ENCODE results near the gene CLNK. TPM values are rescaled to one million over a fixed set of nuclear protein-coding genes. Genes with fewer than 3 reads are reported as not detected.
A peak's percentile ranks its signal among the peaks of the same experiment; 100 is the strongest.

CLNK gene
- total and polyA plus RNA-seq, 8 donors, result 0.08 to 2.7 (median 0.72) TPM; not detected in 4

DNA sequence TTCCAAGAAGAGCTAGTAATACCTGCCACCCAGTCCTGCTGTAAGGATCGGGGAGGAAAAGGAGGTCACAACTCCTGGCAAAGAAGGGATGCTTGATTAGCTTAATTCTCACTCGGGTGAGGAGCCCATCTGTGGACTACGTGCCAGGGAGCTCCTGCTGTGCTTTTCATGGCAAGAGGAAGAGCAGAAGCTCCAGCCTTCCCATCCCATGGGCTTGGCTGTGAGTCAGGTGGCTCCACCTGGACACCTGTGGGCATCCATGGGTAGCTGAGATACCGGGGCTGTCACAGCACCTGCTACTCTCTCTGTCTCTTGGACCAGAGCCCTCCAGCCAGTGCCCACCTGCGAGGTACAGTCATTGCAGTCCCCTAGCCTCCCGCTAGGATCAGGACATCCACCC lies 18.0 kb downstream of the CLNK start:
- 65 to 87% (median 86%) methylated on average over 6 of the region's 6 CpGs for WGBS, 5 donors
- Histone ChIP-seq H3K36me3 (no peaks in the 10 kb centered on the region), H3K4me1 (no peaks in the 10 kb centered on the region), H3K9me3 (no peaks in the 10 kb centered on the region), H3K4me3 (no peak overlapping the region), H3K27me3 (no peaks in the 10 kb centered on the region), H3K27ac (no peak overlapping the region)
- intact Hi-C loops (cut with DNase I; ENCODE audit: low total_unique reads), result no loop called here
- TF ChIP-seq POLR2AphosphoS5 (IDR thresholded peaks at IDR 0.05), result no peak
- TF ChIP-seq, protein P1, sequence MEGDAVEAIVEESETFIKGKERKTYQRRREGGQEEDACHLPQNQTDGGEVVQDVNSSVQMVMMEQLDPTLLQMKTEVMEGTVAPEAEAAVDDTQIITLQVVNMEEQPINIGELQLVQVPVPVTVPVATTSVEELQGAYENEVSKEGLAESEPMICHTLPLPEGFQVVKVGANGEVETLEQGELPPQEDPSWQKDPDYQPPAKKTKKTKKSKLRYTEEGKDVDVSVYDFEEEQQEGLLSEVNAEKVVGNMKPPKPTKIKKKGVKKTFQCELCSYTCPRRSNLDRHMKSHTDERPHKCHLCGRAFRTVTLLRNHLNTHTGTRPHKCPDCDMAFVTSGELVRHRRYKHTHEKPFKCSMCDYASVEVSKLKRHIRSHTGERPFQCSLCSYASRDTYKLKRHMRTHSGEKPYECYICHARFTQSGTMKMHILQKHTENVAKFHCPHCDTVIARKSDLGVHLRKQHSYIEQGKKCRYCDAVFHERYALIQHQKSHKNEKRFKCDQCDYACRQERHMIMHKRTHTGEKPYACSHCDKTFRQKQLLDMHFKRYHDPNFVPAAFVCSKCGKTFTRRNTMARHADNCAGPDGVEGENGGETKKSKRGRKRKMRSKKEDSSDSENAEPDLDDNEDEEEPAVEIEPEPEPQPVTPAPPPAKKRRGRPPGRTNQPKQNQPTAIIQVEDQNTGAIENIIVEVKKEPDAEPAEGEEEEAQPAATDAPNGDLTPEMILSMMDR (IDR thresholded peaks at IDR 0.05), result no peak
- TF ChIP-seq POLR2A (IDR thresholded peaks at IDR 0.05), result no peak
- TF ChIP-seq EP300 (IDR thresholded peaks at IDR 0.05), result no peak
- DNase-seq, result no peak

DNA sequence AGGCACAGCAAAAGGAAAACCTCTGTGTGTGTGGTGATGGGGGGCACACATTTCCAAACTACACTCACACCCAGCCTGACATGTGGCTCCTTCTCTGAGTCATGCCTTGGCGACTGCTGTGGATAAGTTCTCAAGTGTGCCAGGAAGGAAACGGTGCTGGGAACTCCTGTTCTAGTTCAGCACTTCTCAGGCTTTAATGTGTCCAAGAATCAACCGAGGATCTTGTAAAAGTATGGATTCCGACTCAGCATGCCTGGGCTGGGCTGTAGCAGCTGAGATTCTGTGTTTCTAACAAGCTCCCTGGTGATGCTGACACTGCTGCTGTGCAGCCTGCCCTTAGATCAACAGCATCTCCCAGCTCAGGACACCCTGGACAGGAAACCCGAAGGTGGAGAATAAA lies 20.2 kb downstream of the CLNK start:
- Histone ChIP-seq H3K36me3 (no peaks in the 10 kb centered on the region), H3K27me3 (no peaks in the 10 kb centered on the region), H3K4me3 (no peak overlapping the region), H3K9me3 (no peaks in the 10 kb centered on the region), H3K27ac (peak overlapping the region in 1 of 5 donors; percentile 9), H3K4me1 (no peaks in the 10 kb centered on the region)
- intact Hi-C loops (cut with DNase I; ENCODE audit: low total_unique reads), result no loop called here
- 17 to 35% (median 24%) methylated on average over 5 of the region's 5 CpGs for WGBS, 5 donors
- DNase-seq, result peak; percentile 32 to 48
- TF ChIP-seq POLR2A (IDR thresholded peaks at IDR 0.05) (no peak), EP300 (IDR thresholded peaks at IDR 0.05) (no peak), POLR2AphosphoS5 (IDR thresholded peaks at IDR 0.05) (peak in 1 of 3 donors; percentile 18)
- TF ChIP-seq, protein P1 (IDR thresholded peaks at IDR 0.05), result no peak

DNA sequence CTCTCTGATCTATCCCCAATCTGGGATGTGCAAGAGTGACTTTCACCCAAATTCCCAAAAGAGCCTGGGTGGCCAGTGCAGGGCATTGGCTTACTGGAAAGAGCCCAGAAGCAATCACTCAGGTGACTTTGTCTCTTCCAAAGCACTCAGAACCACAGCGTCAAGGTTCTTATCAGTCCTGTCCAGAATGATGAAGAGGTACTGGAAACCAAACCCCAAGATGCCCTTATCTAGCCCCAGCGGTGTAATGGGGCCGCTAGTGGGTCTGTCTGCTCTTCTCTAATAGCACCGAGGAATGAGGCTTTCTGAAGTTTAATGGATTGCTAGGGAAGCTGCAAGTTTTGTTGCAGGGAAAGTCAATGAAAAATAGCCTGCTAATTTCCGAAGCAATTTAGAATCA lies 21.6 kb downstream of the CLNK start:
- no peak overlapping the region for H3K27ac ChIP-seq
- H3K4me1 ChIP-seq, result peaks cover 0 to 7% (median 3%) of the 10 kb centered on the region in 4 donors
- H3K4me3 ChIP-seq, result no peak overlapping the region
- no peaks in the 10 kb centered on the region for H3K9me3 ChIP-seq
- no peaks in the 10 kb centered on the region for H3K36me3 ChIP-seq
- no peaks in the 10 kb centered on the region for H3K27me3 ChIP-seq
- intact Hi-C loops (cut with DNase I; ENCODE audit: low total_unique reads), result no loop called here
- TF ChIP-seq POLR2A (IDR thresholded peaks at IDR 0.05) (no peak), POLR2AphosphoS5 (IDR thresholded peaks at IDR 0.05) (no peak), EP300 (IDR thresholded peaks at IDR 0.05) (no peak)
- TF ChIP-seq, protein P1 (IDR thresholded peaks at IDR 0.05), result no peak
- no peak for DNase-seq
- WGBS, 5 donors, result 58 to 65% (median 58%) methylated on average over 5 of the region's 5 CpGs

DNA sequence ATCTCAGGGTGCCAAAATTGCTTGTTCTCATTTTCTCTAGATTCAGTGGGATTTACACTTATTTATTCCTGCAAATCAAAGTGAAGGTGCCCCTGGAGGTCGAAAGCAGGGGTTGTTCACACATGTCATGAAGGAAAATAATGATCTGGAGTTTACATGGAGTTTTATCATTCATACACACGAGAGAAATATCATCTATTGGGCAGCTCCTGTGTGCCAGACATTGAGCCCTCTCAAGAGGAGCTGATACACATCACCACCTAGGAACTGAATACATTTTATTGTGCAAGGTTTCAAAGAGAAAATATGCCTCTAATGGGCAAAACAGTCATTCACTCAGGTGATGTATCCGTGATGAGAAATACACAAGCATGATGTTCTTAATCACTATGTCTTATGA lies 23.5 kb downstream of the CLNK start:
- intact Hi-C loops (cut with DNase I; ENCODE audit: low total_unique reads), result no loop called here
- no peak for DNase-seq
- no peaks in the 10 kb centered on the region for H3K27me3 ChIP-seq
- H3K4me3 ChIP-seq, result no peak overlapping the region
- 73 to 86% (median 78%) methylated on average over 3 of the region's 3 CpGs for WGBS, 5 donors
- TF ChIP-seq POLR2A (IDR thresholded peaks at IDR 0.05) (no peak), EP300 (IDR thresholded peaks at IDR 0.05) (no peak), POLR2AphosphoS5 (IDR thresholded peaks at IDR 0.05) (no peak)
- TF ChIP-seq, protein P1 (IDR thresholded peaks at IDR 0.05), result no peak
- no peaks in the 10 kb centered on the region for H3K36me3 ChIP-seq
- no peaks in the 10 kb centered on the region for H3K9me3 ChIP-seq
- no peak overlapping the region for H3K27ac ChIP-seq
- H3K4me1 ChIP-seq, result peaks cover 0 to 17% (median 9%) of the 10 kb centered on the region in 4 donors
